CD4-positive, alpha-beta T cell treated with Interleukin-12 subunit alpha and Interleukin-12 subunit beta, for 1 hour (primary cell): ENCODE data around the gene A1CF.
"Not testable (repeated sequence)": the region's sequence is repeated elsewhere in the genome, so short reads cannot be mapped to it uniquely, and the experiment has no call there.

Source experiments
- DNase-seq: peaks from one replicate; pipeline ENCODE4 v3.0.0-alpha.2; 2020

The A1CF gene

GRCh38 chr10:50885097-50885859 is at the start of gene A1CF:
Gene A1CF, minus strand, starts transcription at chr10:50885627. Its CDS starts 25,687 bp downstream, at chr10:50859940.
- no peak for DNase-seq

- DNase-seq = no peak
Observed at GRCh38 chr10:50931948-50932431, 46.6 kb upstream of the A1CF start.

GRCh38 chr10:50929670-50930069 is 44.2 kb upstream of the A1CF start:
- DNase-seq = no peak

- DNase-seq = no peak
Observed at GRCh38 chr10:50928190-50928552, 42.7 kb upstream of the A1CF start.

GRCh38 chr10:50927522-50928189 is 42.2 kb upstream of the A1CF start:
- no peak for DNase-seq

GRCh38 chr10:50923471-50923870 is 38.0 kb upstream of the A1CF start:
- not testable (repeated sequence) for DNase-seq

GRCh38 chr10:50919010-50919409 is 33.6 kb upstream of the A1CF start:
- DNase-seq = no peak

GRCh38 chr10:50918529-50918928 is 33.1 kb upstream of the A1CF start:
- no peak for DNase-seq

- no peak for DNase-seq
Observed at GRCh38 chr10:50917486-50917885, 32.1 kb upstream of the A1CF start.

- no peak for DNase-seq
Observed at GRCh38 chr10:50909334-50910014, 24.0 kb upstream of the A1CF start.

GRCh38 chr10:50908366-50908765 is 22.9 kb upstream of the A1CF start:
- no peak for DNase-seq

GRCh38 chr10:50905797-50906196 is 20.4 kb upstream of the A1CF start:
- not testable (repeated sequence) for DNase-seq

- no peak for DNase-seq
Observed at GRCh38 chr10:50896721-50897120, 11.3 kb upstream of the A1CF start.

GRCh38 chr10:50894312-50894711 is 8.9 kb upstream of the A1CF start:
- no peak for DNase-seq

GRCh38 chr10:50892467-50892866 is 7.0 kb upstream of the A1CF start:
- no peak for DNase-seq

GRCh38 chr10:50884302-50884701 is 1.1 kb downstream of the A1CF start:
- no peak for DNase-seq

- no peak for DNase-seq
Observed at GRCh38 chr10:50883629-50884028, 1.8 kb downstream of the A1CF start.

- no peak for DNase-seq
Observed at GRCh38 chr10:50882540-50882983, 2.9 kb downstream of the A1CF start.

- DNase-seq = not testable (repeated sequence)
Observed at GRCh38 chr10:50881046-50881445, 4.4 kb downstream of the A1CF start.

GRCh38 chr10:50876429-50876828 is 9.0 kb downstream of the A1CF start:
- no peak for DNase-seq

- DNase-seq = no peak
Observed at GRCh38 chr10:50874723-50875122, 10.7 kb downstream of the A1CF start.

GRCh38 chr10:50866317-50866716 is 19.1 kb downstream of the A1CF start:
- no peak for DNase-seq

GRCh38 chr10:50862719-50863118 is 22.7 kb downstream of the A1CF start:
- DNase-seq = no peak

- no peak for DNase-seq
Observed at GRCh38 chr10:50861370-50861769, 24.1 kb downstream of the A1CF start.
